Ammon's horn (tissue), 1 donor: ENCODE measurements around the gene PPIL6.
A peak's percentile ranks its signal among the peaks of the same experiment; 100 is the strongest.

ENCODE experiments used
- DNase-seq: peaks from one replicate; pipeline ENCODE4 v3.0.0-alpha.2; 2016; ENCODE audit warnings: low spot score

PPIL6 gene

DNA sequence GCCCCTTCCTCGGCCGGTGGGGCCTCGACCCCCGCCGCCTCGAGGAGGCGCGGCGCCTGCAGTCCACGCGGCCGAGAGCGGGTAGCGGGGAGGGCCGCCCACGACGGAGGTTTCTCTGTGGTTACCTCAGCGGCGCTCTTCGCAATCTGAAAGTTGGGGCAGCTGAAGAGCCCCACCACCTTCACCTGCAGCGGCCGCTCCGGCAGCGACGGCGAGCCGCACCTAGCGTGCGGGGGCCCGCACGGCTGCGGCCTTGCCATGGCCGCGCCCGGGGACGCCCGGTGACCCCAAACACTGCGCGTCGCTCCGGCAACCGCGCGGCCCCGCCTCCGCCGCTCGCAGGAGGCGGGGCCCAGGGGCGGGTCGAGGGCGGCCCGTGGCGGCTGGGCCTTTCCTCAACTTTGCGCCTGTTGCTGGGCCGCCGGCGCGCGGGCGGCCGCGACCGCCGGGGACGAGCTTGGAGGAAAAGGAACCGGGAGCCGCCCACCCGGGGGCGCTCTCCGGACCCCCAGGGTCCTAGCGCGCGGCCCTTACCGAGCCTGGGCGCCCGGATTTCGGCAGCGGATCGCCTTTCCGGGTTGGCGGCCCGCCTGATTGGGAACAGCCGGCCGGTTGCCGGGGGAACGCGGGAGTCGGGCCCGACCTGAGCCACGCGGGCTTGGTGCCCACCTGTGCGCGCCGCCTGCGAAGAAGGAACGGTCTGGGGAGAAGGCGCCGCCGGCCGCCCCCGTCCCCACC lies at the start of gene PPIL6, which contains the start of gene SMPD2:
PPIL6 (minus strand) TSS at position 298 of the 738 bp plus-strand sequence; CDS start at position 260, 38 bp downstream.
SMPD2 (plus strand) TSS at position 394 of the 738 bp plus-strand sequence. CDS start 398 bp downstream, outside the sequence.
- DNase-seq, result peak; percentile 82

DNA sequence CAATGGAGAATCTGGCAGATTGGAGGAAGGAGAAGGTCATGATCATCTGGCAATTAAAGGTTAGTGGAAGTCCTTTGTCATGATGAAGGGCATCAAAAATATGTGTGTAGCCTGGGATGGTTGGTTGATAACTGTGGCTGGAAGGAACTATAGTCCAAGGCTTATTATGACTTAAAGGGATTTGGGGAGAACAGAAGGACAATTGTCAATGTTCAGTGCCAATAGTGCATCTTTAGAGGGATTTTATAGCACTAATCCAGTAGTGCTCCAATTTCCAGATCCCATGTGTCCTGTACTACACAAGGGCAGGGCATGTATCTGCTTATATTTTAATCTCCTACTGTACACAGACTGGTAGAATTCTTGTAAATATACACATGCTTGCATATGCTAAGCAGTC lies 47.6 kb upstream of the PPIL6 start:
- DNase-seq, result no peak

GRCh38 chr6:109486068-109486467 lies 45.6 kb upstream of the PPIL6 start:
- no peak for DNase-seq

- DNase-seq, result no peak
These were observed 45.0 kb upstream of the PPIL6 start for GRCh38 chr6:109485266-109485935.

- no peak for DNase-seq
These were observed 43.7 kb upstream of the PPIL6 start for GRCh38 chr6:109484122-109484521.

- DNase-seq, result no peak
These were observed 43.3 kb upstream of the PPIL6 start for GRCh38 chr6:109483735-109484057.

GRCh38 chr6:109482905-109483734 lies 42.7 kb upstream of the PPIL6 start, which contains the start of gene ZBTB24:
ZBTB24 (minus strand) TSS chr6:109483219; CDS start chr6:109482026, 1,193 bp downstream.
- DNase-seq, result peak; percentile 93

DNA sequence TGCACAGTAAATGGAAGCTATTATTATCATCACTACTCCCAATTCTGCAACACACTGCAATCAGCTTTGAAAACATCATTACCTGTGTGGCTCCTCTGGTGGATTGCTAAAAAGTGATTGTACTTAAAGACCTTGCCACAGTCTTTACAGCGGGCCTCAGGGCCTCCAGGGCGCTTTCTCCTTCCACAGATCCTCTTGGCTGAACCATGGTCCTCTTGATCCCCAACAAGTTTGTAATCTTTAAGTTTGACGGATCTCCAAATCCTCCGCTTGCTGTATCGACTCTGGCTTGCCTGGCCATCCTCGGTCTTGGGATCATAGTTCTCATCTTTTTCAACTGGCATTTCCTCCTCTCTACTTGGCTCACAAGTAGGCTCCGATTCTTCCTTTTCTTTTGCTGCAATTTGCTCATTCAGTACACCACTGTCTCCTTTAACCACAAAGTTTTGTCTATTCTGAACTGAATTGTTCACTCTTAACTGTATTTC lies 40.6 kb upstream of the PPIL6 start:
- no peak for DNase-seq

DNA sequence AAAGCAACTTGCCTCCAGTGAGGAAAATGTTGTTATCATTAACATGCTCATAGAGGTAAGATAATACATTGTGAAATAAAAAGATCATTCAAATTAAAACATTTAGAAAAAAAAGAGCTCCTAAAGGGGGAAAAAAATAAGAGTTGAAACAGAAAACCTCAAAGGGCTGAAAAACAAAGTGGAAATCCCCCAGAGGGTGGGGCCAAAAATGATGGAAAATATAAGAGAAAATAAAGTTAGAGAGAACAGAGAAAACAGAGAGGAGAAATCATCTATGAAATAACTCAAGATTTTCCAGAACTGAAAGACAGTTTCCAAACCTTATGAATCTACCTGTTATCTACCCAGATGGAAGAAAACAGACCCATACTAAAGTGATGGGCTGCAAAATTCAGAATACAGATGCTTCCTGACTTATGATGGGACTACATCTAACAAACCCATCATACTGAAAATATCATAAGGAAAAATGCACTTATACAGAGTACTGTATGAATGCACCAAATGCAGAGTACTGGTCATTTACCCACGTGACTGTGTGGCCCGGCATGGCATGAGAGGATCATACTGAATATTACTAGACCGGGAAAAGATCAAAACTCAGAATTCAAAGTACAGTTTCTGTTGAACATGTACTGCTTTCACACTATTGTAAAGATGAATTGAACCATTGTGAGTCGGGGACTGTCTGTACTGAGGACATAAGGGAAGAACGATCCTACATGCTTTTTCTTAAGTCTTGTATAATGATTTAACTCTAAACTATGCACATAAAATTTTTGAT lies 38.6 kb upstream of the PPIL6 start:
- DNase-seq, result no peak

DNA sequence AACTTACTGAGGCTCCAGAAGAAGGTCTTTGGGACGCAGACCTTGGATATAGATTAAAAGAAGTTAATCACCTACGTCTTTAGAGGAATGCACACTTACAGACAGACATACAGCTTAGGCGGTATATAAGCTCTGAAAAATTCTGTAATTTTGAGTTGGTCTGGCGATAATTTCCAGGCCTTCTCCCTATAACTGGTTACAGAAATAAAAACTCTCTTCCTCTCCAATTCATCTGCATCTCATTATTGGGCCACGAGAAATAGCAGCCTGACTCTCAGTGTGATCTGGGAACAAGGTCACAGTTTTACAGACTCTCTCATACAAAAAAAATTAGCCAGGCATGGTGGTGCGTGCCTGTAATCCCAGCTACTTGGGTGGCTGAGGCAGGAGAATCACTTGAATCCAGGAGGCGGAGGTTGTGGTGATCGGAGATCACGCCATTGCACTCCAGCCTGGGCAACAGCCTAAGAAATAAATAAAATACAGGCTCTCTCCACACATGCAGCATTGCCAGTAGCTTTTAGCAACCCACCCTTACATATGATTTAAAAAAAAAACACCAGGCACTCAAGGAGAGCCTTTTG lies 37.9 kb upstream of the PPIL6 start:
- DNase-seq, result no peak

GRCh38 chr6:109477725-109478124 lies 37.3 kb upstream of the PPIL6 start:
- no peak for DNase-seq

DNA sequence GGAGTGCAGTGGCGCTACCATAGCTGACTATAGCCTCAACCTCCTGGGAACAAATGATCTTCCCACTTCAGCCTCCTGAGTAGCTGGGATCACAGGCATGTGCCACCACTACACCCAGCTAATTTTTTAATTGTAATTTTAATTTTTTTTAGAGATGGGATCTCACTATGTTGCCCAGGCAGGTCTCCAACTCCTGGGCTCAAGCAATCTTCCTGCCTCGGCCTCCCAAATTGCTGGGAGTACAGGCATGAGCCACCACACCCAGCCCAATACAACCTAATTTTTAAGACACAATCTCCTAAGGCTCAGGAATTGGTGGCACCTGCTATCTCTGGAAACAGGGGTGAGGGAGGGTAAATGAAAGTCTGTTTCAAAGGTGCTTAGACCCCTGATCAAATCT lies 36.8 kb upstream of the PPIL6 start:
- DNase-seq, result no peak

DNA sequence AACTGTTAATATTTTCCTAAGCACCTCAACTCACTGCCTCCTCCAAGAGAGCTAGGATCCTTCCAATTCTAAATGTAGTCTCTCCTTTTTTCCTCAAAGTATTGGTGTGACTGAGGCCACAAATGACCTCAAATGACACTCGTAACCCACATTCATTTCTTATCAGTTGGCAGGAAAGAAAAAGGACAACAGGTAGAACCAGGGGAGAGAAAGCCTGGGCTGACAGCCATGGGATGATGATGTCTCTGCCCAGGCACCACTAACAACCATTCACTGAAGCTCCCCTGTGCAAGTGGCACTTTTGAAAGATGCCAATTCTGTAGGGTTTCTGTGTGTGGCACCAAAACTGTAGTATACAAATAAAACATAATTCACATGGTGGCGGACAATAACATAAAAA lies 35.2 kb upstream of the PPIL6 start:
- no peak for DNase-seq

- no peak for DNase-seq
These were observed 34.6 kb upstream of the PPIL6 start for GRCh38 chr6:109474995-109475394.

- DNase-seq, result no peak
These were observed 32.7 kb upstream of the PPIL6 start for GRCh38 chr6:109473120-109473519.

- DNase-seq, result no peak
These were observed 31.9 kb upstream of the PPIL6 start for GRCh38 chr6:109472132-109472995.

GRCh38 chr6:109471105-109471810 lies 30.8 kb upstream of the PPIL6 start:
- no peak for DNase-seq

DNA sequence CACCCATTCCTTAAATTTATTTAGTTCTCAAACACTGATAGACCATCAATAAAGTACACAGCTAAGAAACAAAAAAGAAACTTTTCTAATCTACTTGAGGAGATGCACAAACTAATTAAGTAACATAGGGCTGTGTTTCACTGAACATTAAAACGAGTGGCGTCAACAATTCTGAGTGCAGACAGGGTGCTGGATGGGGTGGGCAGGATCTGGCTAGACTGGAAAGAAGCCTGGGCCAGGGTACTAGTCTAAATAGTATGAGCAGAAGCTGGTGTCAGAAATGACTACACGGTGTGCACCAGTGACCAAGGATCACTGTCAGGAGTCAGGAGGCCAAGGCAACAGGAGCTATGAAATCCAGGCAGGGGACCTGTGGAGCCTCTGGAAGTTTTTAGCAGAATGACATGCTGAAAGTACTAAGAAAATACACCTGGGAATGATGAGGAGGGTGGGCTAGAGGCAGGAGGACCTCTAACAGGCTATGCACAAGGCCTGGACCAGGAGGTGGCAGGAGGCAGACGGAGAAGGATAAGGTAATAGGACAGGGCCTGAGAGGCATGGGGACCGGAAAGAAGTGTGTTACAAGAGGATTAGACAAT lies 29.3 kb upstream of the PPIL6 start:
- DNase-seq, result no peak

DNA sequence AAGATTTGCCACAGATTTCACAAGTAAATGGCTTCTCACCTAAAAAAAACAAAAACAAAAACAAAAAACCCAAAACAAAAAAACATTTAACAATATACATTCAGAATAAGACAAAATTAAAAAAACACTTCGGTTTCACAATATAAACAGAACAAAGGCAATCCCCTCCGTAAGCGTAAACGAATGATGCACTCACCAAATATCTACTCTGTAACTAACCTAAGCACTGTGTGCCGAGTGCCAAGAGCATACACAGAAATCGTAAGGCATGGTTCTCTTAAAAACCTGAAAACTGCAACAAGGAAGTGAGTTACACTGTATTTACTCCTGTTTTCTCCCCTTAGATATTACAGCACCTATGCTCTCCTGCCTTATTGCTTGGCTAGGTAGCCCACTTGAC lies 27.3 kb upstream of the PPIL6 start:
- DNase-seq, result no peak
